SU-DHL-6 (cell line): ENCODE data around the gene SCG5.
"Not testable (repeated sequence)": the region's sequence is repeated elsewhere in the genome, so short reads cannot be mapped to it uniquely, and the experiment has no call there.

ENCODE experiments used
- H2AFZ ChIP-seq: fragments of 200-600 bp; sonication (generic); 2 replicates; pipeline ENCODE4 v1.6.1; 2014; ENCODE audit warnings: low read depth, mild to moderate bottlenecking, moderate library complexity, mixed read lengths, antibody characterized with exemption, low read length; ENCODE audit not compliant: severe bottlenecking
- H3F3A ChIP-seq: fragments of 200-600 bp; shearing (Covaris generic); 2 replicates; pipeline ENCODE4 v1.6.0; 2016; ENCODE audit warnings: antibody characterized with exemption, mild to moderate bottlenecking; ENCODE audit not compliant: insufficient read depth
- H3K27ac ChIP-seq: fragments of 200-600 bp; sonication (generic); 2 replicates; pipeline ENCODE4 v1.5.1; 2016; ENCODE audit warnings: low read depth, mild to moderate bottlenecking, low read length, moderate library complexity, mixed read lengths
- H3K27me3 ChIP-seq: fragments of 200-600 bp; sonication (generic), shearing (Covaris generic); 2 replicates; pipeline ENCODE4 v1.6.0; 2014; ENCODE audit warnings: mild to moderate bottlenecking, low read length
- H3K36me3 ChIP-seq: fragments of 200-600 bp; sonication (generic); 2 replicates; pipeline ENCODE4 v1.6.1; 2014; ENCODE audit warnings: mild to moderate bottlenecking, low read length, mixed read lengths
- H3K4me2 ChIP-seq: fragments of 300-600, 200-600 bp; shearing (Covaris generic), sonication (generic); 2 replicates; pipeline ENCODE4 v1.6.0; 2014; ENCODE audit warnings: low read length, low read depth, mild to moderate bottlenecking; ENCODE audit not compliant: poor library complexity, severe bottlenecking
- H3K4me3 ChIP-seq: fragments of 200-600 bp; sonication (generic); 2 replicates; pipeline ENCODE4 v1.5.1; 2014; ENCODE audit warnings: antibody characterized with exemption, low read length, mild to moderate bottlenecking, mixed read lengths; ENCODE audit not compliant: insufficient read depth, poor library complexity, severe bottlenecking
- H3K79me2 ChIP-seq: fragments of 200-600 bp; sonication (generic); 2 replicates; pipeline ENCODE4 v1.6.1; 2014; ENCODE audit warnings: mild to moderate bottlenecking, low read length, moderate library complexity; ENCODE audit not compliant: insufficient read depth
- H3K9ac ChIP-seq: fragments of 200-600 bp; sonication (generic); 2 replicates; pipeline ENCODE4 v1.7.0; 2014; ENCODE audit warnings: mild to moderate bottlenecking, low read length
- H3K9me2 ChIP-seq: fragments of 200-600 bp; sonication (generic); replicated peaks from 2 replicates; pipeline ENCODE4 v1.6.1; 2014; ENCODE audit warnings: low read length; ENCODE audit not compliant: insufficient read depth
- H3K9me3 ChIP-seq: fragments of 200-600 bp; sonication (generic); 2 replicates; pipeline ENCODE4 v1.6.1; 2014; ENCODE audit warnings: low read length, mixed read lengths; ENCODE audit not compliant: insufficient read depth
- H4K20me1 ChIP-seq: fragments of 200-600 bp; sonication (generic); 2 replicates; pipeline ENCODE4 v1.6.1; 2014; ENCODE audit warnings: low read depth, mild to moderate bottlenecking, antibody characterized with exemption, low read length, moderate library complexity, mixed read lengths
- EZH2phosphoT487 ChIP-seq: fragments of 200-600 bp; sonication (generic), shearing (Covaris generic); conservative IDR thresholded peaks from 2 replicates; pipeline ENCODE4 v1.6.1; 2018; ENCODE audit warnings: mild to moderate bottlenecking, antibody characterized with exemption, low read length, moderate library complexity, mixed read lengths
- TF ChIP-seq, protein P1 (sequence below): fragments of 200-600 bp; sonication (generic); IDR thresholded peaks from one replicate; pipeline ENCODE4 v1.5.1; 2017; ENCODE audit warnings: antibody characterized with exemption, mild to moderate bottlenecking, low read length, moderate library complexity; ENCODE audit not compliant: insufficient read depth, poor library complexity, severe bottlenecking

Gene SCG5

DNA sequence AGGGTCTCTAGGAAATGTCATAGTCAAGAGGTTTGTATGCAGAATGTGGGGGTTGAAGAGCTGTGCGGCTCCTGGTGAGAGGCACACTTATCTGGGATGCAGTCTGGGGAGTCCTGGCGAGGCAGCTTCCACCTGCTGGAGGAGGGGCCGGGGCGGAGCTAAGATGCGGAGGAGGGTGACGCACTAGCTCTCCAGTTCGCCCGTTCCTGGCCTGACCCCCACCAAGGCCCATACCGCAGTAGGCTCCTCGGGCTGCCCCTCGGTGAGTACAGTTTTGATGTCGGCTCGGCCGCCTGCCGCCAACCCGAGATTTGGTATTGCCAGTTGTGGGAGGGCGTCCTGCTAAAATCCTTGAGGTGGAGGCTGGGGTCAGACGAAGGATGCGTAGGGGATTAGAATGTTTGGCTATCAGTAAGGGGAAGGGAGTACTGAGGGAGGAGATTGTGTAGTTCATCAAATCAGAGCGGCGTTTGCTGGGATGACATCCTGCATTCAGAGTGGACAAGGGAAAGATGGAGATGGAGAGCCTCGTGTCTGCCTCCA is at the start of gene SCG5:
SCG5 (plus strand) TSS at position 194 of the 543 bp plus-strand sequence. CDS start 1,883 bp downstream, outside the sequence.
- H4K20me1 ChIP-seq, result peaks cover 11% of the 10 kb centered on the region; the same call in 1 of the 2 replicates
- H3K4me3 ChIP-seq, result no peak within 1 kb of the TSS
- H3K9me2 ChIP-seq, result no peaks in the 10 kb centered on the region
- H3K27ac ChIP-seq, result no peak within 1 kb of the TSS
- TF ChIP-seq EZH2phosphoT487, result no peak
- TF ChIP-seq, protein P1, sequence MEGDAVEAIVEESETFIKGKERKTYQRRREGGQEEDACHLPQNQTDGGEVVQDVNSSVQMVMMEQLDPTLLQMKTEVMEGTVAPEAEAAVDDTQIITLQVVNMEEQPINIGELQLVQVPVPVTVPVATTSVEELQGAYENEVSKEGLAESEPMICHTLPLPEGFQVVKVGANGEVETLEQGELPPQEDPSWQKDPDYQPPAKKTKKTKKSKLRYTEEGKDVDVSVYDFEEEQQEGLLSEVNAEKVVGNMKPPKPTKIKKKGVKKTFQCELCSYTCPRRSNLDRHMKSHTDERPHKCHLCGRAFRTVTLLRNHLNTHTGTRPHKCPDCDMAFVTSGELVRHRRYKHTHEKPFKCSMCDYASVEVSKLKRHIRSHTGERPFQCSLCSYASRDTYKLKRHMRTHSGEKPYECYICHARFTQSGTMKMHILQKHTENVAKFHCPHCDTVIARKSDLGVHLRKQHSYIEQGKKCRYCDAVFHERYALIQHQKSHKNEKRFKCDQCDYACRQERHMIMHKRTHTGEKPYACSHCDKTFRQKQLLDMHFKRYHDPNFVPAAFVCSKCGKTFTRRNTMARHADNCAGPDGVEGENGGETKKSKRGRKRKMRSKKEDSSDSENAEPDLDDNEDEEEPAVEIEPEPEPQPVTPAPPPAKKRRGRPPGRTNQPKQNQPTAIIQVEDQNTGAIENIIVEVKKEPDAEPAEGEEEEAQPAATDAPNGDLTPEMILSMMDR, result no peak
- H3F3A ChIP-seq, result peaks cover 27% of the 10 kb centered on the region
- H2AFZ ChIP-seq, result no peak within 1 kb of the TSS
- H3K4me2 ChIP-seq, result no peak within 1 kb of the TSS
- peaks cover 35% of the 10 kb centered on the region for H3K36me3 ChIP-seq
- no peaks in the 10 kb centered on the region for H3K9me3 ChIP-seq
- H3K9ac ChIP-seq, result no peak within 1 kb of the TSS
- H3K79me2 ChIP-seq, result 0 out of 2 replicates have a peak, but pooled peaks cover 15% of the 10 kb centered on the region
- H3K27me3 ChIP-seq, result no peaks in the 10 kb centered on the region

DNA sequence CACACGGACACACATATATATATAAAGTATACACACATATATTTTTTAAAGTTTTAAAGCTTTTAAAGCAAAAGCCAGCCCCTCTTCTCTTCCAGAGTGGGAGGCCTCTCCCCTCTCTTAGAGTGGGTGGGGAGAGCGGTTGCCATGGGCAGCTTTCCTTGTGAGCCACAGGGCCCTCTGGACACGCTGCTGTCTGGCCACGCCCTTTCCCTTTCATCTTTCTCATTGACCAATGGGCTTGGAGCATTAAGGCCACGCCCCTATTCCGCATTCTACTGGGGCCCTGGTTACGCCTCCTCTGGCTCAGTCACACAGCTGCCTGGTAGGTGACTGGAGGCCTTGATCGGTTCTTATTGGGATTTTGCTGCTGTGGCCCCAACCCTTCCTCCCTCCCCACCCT is 48.4 kb upstream of the SCG5 start, which contains the start of gene GOLGA8N:
GOLGA8N (plus strand) TSS at position 306 of the 400 bp plus-strand sequence.
- not testable (repeated sequence) for H3K27me3 ChIP-seq, H3K9me3 ChIP-seq, H3K79me2 ChIP-seq, H4K20me1 ChIP-seq, H3K4me3 ChIP-seq, H3K36me3 ChIP-seq, H3F3A ChIP-seq, H3K27ac ChIP-seq, H3K4me2 ChIP-seq, H2AFZ ChIP-seq, H3K9ac ChIP-seq, H3K9me2 ChIP-seq

- not testable (repeated sequence) for H3K9ac ChIP-seq, H3F3A ChIP-seq, H3K9me2 ChIP-seq, H3K36me3 ChIP-seq, H3K79me2 ChIP-seq, H4K20me1 ChIP-seq, H3K9me3 ChIP-seq, H2AFZ ChIP-seq, H3K4me3 ChIP-seq, H3K27ac ChIP-seq, H3K4me2 ChIP-seq, H3K27me3 ChIP-seq
Observed at GRCh38 chr15:32609518-32609917, 32.0 kb upstream of the SCG5 start.

- H3K36me3 ChIP-seq, H3F3A ChIP-seq, H3K27ac ChIP-seq, H3K27me3 ChIP-seq, H3K79me2 ChIP-seq, H3K9me3 ChIP-seq, H4K20me1 ChIP-seq, H3K9ac ChIP-seq, H3K9me2 ChIP-seq, H3K4me2 ChIP-seq, H3K4me3 ChIP-seq, H2AFZ ChIP-seq: not testable (repeated sequence)
Observed at GRCh38 chr15:32610719-32611118, 30.8 kb upstream of the SCG5 start.

DNA sequence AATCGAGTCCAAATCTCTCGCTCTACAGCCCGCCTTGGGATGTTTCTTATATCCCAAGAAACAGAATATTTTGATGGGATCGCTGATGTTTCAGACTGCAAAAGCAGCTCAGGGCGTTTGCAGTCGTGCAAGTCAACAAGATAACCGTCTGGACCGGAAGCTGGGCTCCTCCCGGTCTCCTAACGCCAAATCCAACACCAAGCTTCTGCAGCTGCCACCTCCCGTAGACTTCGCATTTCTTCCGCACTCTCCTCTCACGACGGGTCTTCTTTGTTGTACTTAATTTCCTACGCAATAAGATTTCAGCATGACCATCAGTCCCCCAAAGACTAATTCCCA is 26.8 kb upstream of the SCG5 start:
- Histone ChIP-seq H3K27ac (peak overlapping the region; percentile 80), H3K4me3 (peak overlapping the region; percentile 60), H3K79me2 (peaks cover 39% of the 10 kb centered on the region), H3K9ac (peak overlapping the region; percentile 77), H3K4me2 (peak overlapping the region; percentile 61)
- not testable (repeated sequence) for H3K36me3 ChIP-seq, H2AFZ ChIP-seq, H3K9me2 ChIP-seq, H3F3A ChIP-seq, H3K9me3 ChIP-seq, H4K20me1 ChIP-seq, H3K27me3 ChIP-seq

- Histone ChIP-seq H3K79me2 (peaks cover 39% of the 10 kb centered on the region), H3K4me2 (peak within 1 kb of the TSS; percentile 84), H3K9ac (peak within 1 kb of the TSS; percentile 77), H3K27ac (peak within 1 kb of the TSS; percentile 80), H3K4me3 (peak within 1 kb of the TSS; percentile 65)
- not testable (repeated sequence) for H3K9me3 ChIP-seq, H3K27me3 ChIP-seq, H4K20me1 ChIP-seq, H3K9me2 ChIP-seq, H3K36me3 ChIP-seq, H3F3A ChIP-seq, H2AFZ ChIP-seq
Observed at GRCh38 chr15:32615051-32615870, 26.2 kb upstream of the SCG5 start, which contains the start of gene ARHGAP11A. TSS of gene ARHGAP11A (plus strand) at chr15:32615504. CDS start at chr15:32616212, 708 bp downstream.

DNA sequence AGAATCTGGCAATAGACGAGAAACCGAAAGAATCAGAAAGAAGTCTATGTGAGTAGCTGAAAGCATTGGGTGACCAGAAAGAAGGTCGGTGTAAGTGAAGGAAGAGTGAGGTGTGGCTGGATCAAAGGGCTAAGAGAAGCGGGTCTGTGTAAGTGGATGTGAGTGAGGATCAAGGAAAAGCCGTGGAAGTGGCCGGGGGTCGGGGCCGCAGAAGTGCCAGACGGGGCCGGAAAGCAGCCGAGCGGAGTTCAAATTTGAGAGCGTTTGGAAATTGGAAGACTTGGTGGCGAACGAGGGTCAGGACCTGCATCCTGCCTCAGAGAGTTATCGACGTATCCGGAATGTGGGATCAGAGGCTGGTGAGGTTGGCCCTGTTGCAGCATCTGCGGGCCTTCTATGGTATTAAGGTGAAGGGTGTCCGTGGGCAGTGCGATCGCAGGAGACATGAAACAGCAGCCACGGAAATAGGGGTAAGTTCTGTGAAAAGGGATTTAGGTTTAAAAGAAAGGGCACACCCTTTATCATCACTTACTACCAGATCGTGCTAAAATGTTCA is 25.6 kb upstream of the SCG5 start:
- Histone ChIP-seq H3K4me3 (peak overlapping the region; percentile 65), H3K9ac (peak overlapping the region; percentile 77), H3K27ac (peak overlapping the region; percentile 80), H3K79me2 (peaks cover 42% of the 10 kb centered on the region), H3K4me2 (peak overlapping the region; percentile 84)
- not testable (repeated sequence) for H3F3A ChIP-seq, H3K27me3 ChIP-seq, H2AFZ ChIP-seq, H3K9me3 ChIP-seq, H3K36me3 ChIP-seq, H3K9me2 ChIP-seq, H4K20me1 ChIP-seq
